GM12892 (cell line): ENCODE data around the gene RSPO1.

Experiments used
- POLR2A ChIP-seq: IDR thresholded peaks from 2 replicates; pipeline ENCODE4 v1.6.1; 2011; ENCODE audit warnings: low read depth, low read length, control low read depth
- POLR2AphosphoS5 ChIP-seq: IDR thresholded peaks from 2 replicates; pipeline ENCODE4 v1.6.1; 2011; ENCODE audit warnings: low read depth, low read length, control low read depth
- TAF1 ChIP-seq: IDR thresholded peaks from 2 replicates; pipeline ENCODE4 v1.6.1; 2011; ENCODE audit warnings: low read depth, mild to moderate bottlenecking, control low read depth, low read length, borderline replicate concordance

GRCh38 chr1:37656881-37657280, 22.2 kb upstream of the RSPO1 start:
- no peak for TF ChIP-seq POLR2AphosphoS5
- no peak for TF ChIP-seq TAF1
- TF ChIP-seq POLR2A: no peak
